GOT3 (cell line): ENCODE measurements around the gene UBAP2L.
"Not testable (repeated sequence)": the region's sequence is repeated elsewhere in the genome, so short reads cannot be mapped to it uniquely, and the experiment has no call there.

Experiments
- DNase-seq: peaks from one replicate; lab custom pipeline; 2025; ENCODE audit warnings: mixed read lengths; lab: John Stamatoyannopoulos, UW

UBAP2L gene

DNA sequence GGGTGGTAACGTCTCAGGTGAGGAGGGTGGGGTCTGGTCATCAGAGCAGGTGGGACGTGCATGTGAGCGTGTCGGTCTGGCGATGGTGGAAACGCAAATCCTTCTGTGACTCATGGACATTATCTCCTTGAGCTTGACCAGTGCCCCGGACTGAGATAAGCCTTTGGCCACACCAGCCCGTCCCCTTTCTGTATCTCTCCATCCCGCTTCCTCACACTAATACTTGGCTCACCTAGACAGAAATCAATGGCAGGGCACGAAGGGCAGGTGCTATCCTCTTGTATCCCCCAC is 92.3 kb downstream of the UBAP2L start:
- no peak for DNase-seq

DNA sequence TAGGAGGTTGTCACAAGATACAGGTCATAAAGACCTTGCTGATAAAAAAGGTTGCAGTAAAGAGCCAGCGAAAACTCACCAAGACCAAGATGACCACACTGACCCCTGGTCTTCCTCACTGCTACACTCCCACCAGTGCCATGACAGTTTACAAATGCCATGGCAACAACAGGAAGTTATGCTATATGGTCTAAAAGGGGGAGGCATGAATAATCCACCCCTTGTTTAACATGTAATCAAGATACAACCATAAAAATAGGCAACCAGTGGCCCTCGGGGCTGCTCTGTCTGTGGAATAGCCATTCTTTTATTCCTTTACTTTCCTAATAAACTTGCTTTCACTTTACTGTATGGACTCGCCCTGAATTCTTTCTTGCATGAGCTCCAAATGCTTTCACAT is 93.5 kb downstream of the UBAP2L start:
- not testable (repeated sequence) for DNase-seq

GRCh38 chr1:154316704-154317103 is 95.9 kb downstream of the UBAP2L start:
- no peak for DNase-seq

DNA sequence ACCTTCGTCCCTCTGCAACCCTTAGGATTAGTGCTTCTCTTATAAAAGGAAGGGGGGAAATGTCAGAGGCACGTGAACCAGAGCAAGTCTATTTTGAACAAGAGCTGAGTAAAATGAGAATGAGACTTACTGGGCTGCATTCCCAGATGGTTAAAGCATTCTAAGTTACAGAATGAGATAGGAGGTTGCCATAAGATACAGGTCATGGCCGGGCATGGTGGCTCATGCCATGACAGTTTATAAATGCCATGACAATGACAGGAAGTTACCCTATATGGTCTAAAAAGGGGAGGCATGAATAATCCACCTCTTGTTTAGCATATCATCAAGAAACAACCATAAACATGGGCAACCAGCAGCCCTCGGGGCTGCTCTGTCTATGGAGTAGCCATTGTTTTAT is 97.6 kb downstream of the UBAP2L start:
- DNase-seq = no peak
